ENCODE results near the gene TFDP2.
"Not testable (repeated sequence)": the region's sequence is repeated elsewhere in the genome, so short reads cannot be mapped to it uniquely, and the experiment has no call there.

TFDP2 gene

DNA sequence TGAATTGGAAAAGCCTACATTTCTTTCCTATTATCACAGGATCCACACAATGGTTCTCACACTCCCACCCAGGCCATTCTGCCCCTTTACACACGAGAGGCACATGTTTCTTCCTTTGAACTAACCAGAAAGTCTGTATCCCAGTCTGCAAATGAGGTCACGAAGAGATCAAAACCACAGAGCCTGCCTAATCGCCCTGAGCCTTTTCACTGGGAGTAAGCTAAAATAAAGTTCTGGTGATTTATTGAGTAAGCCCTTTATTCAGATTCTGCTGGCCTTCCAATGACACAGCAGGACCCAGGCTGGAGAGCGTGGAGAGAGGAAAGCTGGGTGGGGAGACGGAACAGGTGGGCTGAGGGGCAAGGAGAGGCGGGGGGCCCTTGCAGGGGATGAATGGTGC is 194.2 kb downstream of the TFDP2 start:
- DNase-seq, result no peak

GRCh38 chr3:141952611-141953010 is 196.7 kb downstream of the TFDP2 start:
- DNase-seq, result no peak

- DNase-seq, result no peak
These were observed 198.5 kb downstream of the TFDP2 start for GRCh38 chr3:141950572-141951493.

GRCh38 chr3:141949972-141950371 is 199.4 kb downstream of the TFDP2 start:
- no peak for DNase-seq

DNA sequence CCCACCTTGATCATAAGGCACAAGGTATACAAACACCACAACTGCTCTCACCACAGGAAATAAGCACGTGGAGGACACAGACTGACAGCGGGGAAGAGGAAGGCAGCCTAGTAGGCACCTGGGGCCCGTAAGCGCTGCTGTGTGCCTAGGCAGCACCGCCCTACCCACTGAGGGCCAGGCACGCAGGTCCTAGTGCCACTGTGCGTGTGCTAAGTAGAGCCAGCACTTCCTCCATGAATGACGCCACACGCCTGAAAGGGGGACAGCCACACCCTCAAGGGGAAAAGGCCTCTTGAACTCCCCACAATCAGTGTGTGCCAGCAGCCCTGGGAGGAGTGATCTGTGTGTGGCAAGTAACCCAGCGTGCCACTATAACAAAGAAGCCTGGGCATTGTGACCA is 199.9 kb downstream of the TFDP2 start:
- no peak for DNase-seq

DNA sequence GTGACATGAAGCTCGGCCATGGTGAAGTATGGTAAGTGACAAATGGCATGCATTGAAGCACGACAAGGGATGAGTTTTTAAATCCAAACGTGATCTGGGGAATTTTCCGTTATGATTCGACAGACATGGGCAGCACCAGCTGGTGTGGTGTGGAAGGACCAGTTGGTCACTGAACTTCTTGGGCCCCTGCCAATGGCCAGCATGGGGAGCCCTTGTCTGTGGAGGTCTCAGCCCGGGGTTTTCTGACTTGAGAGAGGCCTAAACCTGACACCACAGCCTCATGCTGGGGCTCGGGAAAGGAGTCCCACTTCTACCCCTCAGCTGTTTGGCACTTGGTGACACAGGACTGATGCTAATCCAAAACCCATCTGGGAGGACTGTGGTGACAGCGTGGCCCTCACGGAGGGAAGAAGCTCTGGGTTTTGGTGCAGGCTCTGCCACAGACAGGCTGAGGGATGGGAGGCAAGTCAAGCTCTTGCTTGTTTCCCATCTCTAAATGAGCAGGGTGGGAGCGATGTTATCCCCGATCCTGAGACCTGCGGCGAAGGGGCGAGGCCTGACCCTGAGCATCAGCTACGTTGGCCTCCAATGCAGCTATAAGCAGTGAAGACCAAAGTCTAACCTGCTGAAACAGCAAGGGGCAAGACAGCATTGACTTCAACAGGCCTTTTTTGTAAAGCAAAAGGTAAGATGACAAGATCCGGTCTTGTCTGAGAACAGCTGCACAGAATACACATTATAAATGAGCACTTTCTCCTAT is 203.4 kb downstream of the TFDP2 start:
- no peak for DNase-seq

GRCh38 chr3:141942006-141942405 is 207.3 kb downstream of the TFDP2 start:
- DNase-seq, result no peak

GRCh38 chr3:141941093-141941492 is 208.3 kb downstream of the TFDP2 start:
- peak in 2 of 3 donors; percentile 20 to 22 for DNase-seq

GRCh38 chr3:141940194-141940776 is 209.1 kb downstream of the TFDP2 start:
- peak; percentile 55 to 68 (median 58) for DNase-seq

DNA sequence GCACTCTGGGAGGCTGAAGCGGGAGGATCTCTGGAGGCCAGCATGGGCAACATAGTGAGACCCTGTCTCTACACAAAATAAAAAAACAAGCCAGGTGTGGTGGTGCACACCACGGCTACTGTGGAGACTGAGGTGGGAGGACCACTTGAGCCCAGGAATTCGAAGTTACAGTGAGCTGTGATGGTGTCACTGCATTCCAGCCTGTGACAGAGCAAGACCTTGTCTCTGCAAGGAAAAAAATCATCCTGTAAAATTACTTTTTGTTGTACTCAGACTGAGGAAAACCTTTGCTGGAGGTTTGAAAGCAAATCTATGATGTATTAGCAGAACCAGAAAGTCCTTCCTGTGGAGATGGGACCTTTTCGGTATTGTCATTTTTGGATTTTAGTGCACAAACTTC is 209.6 kb downstream of the TFDP2 start:
- no peak for DNase-seq

DNA sequence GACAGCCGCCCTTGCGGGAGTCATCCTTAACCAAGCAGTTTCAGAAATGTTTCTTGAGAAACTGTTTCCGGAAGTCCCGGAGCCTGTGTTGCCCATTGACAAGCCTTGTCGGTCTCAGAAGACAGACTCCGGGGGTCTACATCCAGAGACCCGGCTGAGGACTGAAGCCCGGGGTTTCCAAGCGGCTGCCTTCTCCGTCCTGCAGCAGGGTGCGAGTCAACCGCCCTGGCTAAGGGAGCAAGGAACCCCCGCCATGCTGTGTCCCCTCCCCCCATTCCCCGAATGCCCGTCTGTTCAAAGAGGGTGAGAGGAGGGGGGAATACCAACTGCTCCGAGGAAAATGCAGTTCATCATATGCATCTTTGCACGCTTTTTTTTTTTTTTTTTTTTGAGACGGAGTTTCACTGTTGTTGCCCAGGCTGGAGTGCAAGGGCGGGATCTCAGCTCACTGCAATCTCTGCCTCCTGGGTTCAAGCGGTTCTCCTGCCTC is 211.3 kb downstream of the TFDP2 start:
- no peak for DNase-seq

- DNase-seq, result no peak
These were observed 215.0 kb downstream of the TFDP2 start for GRCh38 chr3:141934354-141934753.

GRCh38 chr3:141933421-141934300 is 215.7 kb downstream of the TFDP2 start:
- DNase-seq, result no peak

GRCh38 chr3:141930801-141931200 is 218.5 kb downstream of the TFDP2 start:
- no peak for DNase-seq

DNA sequence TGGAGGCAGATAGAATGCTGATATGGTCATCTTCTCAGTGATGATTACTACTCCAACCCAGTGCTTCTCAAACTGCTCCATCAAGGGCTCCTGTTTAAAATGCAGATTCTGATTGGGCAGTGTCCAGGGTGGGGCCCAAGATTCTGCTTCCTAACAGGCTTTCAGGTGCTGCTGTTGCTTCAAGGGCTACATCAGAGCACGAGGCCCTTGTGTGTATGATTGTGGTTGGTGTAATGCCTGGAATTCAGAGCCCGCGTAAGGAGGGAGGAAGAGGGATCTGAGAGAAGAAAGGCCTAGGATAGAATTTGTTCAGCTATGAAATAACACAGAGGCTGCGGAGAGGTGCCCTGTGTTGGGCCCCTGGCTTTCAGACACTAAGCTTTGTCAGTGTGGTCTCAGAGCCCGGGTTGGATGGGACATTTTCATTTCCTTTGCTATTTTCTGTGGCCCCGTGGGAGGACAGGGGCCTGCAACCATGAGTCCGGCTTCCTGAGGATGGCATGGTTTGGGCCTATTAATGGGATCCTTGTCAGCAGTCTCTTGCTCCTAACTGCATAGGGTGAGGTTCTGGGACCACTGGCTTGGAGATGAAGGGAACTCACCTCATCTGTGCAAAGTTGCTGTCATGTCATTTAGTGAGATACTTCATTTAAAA is 219.9 kb downstream of the TFDP2 start:
- DNase-seq, result no peak

DNA sequence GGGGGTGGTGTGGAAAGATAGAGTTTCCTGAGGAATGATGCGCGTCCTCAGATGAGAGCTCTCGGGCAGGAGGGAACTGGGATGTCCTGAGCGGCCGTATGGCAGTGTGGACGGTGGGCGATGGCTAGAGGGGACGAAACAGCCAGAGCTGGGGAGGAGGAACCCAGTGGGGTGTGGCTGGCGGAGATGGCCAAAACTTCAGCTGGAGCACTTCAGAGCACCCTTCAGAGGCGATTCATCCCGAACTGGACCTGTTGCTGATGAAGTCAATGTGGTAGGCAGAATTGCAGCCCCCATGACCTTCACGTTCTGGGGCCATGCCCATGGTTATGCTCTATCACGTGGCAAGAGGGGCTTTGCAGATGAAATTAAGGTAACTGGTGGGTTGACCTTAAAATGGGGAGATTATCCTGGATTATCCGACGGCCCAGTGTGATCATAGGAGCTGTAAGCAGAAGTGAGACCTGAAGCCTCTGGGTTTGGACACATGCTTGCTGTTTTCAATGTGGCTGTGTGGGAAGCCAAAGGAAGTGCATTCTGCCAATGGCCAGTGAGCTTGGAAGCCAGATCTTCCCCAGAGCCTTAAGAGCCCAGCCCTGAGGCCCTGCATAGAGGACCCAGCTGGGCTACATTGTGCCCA is 220.6 kb downstream of the TFDP2 start:
- DNase-seq, result no peak

DNA sequence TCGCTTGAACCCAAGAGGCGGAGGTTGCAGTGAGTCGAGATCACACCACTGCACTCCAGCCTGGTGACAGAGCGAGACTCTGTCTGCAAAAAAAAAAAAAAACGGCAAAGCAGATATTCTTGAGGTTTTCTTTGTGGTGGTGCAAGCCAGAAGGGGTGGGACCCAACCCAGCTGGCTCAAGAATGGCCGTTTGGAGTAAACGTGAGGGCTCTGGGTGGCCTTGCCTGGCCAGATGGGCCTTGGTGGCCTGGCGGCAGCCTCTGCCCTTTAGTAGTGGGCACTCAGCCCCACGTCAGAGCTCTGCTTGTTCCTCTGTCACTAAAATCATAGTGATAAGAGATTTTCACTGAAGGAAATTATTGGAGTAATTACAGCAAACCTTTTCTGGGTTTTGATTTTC is 222.4 kb downstream of the TFDP2 start:
- DNase-seq, result no peak

DNA sequence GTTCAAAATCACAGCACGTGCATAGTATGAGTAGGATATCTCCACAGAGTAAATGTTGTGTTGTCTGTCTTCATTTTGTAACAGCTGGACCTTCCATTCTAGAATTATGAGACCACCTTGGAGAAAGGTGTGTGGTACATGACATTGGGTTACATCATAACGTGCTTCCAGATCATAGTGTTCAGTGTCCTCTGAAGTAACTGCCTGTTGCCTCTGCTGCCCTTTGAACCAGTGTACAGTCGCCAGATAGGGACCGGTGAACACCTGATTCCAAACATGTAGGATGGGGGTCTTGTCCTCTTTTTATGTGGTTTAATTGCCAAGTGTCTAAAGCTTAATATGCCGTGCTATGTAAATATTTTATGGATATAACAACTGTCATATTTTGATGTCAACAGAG is 223.7 kb downstream of the TFDP2 start:
- DNase-seq, result not testable (repeated sequence)

DNA sequence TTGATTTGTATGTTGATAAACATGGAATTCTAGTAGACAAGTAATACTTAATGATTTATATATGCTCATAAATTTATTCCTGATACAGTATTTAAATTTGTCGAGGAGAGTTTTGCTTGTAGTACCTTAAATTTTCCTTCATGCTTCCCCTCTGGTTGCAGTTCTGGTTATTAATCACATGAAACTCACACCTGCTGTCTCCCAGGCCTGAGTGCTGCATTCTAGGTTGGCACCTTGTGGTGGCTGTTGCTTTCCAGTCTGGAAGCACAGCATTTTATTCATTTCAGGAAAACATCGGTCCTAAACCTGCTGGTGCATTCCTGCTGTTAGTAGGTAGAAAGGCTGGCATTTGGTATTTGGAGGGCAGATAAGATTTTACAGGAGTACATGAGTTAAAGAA is 228.0 kb downstream of the TFDP2 start:
- DNase-seq, result no peak

DNA sequence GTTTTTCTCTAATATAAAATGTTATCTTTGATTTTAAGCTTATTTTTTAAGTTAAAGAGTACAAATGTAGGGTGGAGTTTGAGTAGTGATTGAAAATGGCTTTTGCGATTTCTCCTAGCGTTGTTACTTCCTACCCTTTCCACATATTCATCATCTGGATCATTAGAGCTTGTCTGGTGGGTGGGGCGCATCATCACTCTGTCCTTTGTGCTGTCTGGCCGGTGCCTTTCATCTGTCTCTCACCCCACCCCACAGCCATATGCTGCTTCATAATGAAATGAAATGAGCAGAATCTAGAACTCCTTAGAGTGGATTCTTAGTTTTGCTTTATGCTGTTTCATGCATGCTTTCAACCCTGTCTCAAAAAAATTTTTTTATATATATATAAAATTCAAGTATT is 228.6 kb downstream of the TFDP2 start:
- DNase-seq, result no peak

- DNase-seq, result no peak
These were observed 233.6 kb downstream of the TFDP2 start for GRCh38 chr3:141915766-141916165.

All from suppressor macrophage treated with lipopolysaccharide for 1 hour (primary cell).